SH-SY5Y (cell line): ENCODE measurements around the gene AMH.

Source experiments
- GATA2 ChIP-seq: IDR thresholded peaks from 2 replicates; pipeline ENCODE4 v1.6.1; 2011; ENCODE audit warnings: mild to moderate bottlenecking, low read depth, low read length
- GATA3 ChIP-seq: IDR thresholded peaks from 2 replicates; pipeline ENCODE4 v1.6.1; 2011; ENCODE audit warnings: low read depth, mild to moderate bottlenecking, low read length, moderate library complexity

- no peak for TF ChIP-seq GATA3
- TF ChIP-seq GATA2, result no peak
These were observed 21.0 kb downstream of the AMH start for GRCh38 chr19:2270157-2270422.
